Suprapubic skin (tissue), 4 donors: ENCODE data around the gene NDUFB5.

Source experiments
- CTCF ChIP-seq, 2 donors: fragments of 200-600 bp in 1 of 2; fragments of 450-650 bp in 1 of 2; sonication (generic) in 1 of 2; IDR thresholded peaks; one replicate each; pipeline ENCODE4 v1.5.1; 2016 to 2019; ENCODE audit warnings: antibody characterized with exemption in 2 of 2, mild to moderate bottlenecking in 1 of 2, moderate library complexity in 1 of 2
- EP300 ChIP-seq: sonication (generic); formaldehyde crosslinking; IDR thresholded peaks from one replicate; pipeline ENCODE4 v1.6.1; 2017; ENCODE audit warnings: antibody characterized with exemption
- POLR2A ChIP-seq, 2 donors: fragments of 450-650 bp; IDR thresholded peaks; one replicate each; pipeline ENCODE4 v1.6.1; 2017; ENCODE audit warnings: antibody characterized with exemption in 2 of 2, mild to moderate bottlenecking in 2 of 2, moderate library complexity in 2 of 2
- POLR2AphosphoS5 ChIP-seq, 3 donors: sonication (generic); formaldehyde crosslinking; IDR thresholded peaks; one replicate each; pipeline ENCODE4 v1.6.1; 2017; ENCODE audit warnings: antibody characterized with exemption in 3 of 3

GRCh38 chr3:179630753-179631451 lies 26.3 kb downstream of the NDUFB5 start:
- TF ChIP-seq CTCF (IDR thresholded peaks at IDR 0.05) (no peak), POLR2A (IDR thresholded peaks at IDR 0.05) (no peak), POLR2AphosphoS5 (IDR thresholded peaks at IDR 0.05) (no peak), EP300 (no peak)
